Stimulated activated CD8-positive, alpha-beta memory T cell treated with anti-CD3 and anti-CD28 coated beads, Interleukin-12 subunit alpha, Interleukin-12 subunit beta, amount 100 ng/mL, for 4 hours (primary cell): Measurements from ENCODE around the gene SLC24A3.
"Not testable (repeated sequence)": the region's sequence is repeated elsewhere in the genome, so short reads cannot be mapped to it uniquely, and the experiment has no call there.

Source experiments
- DNase-seq: peaks from one replicate; pipeline ENCODE4 v3.0.0-alpha.2; 2020; ENCODE audit warnings: low read depth

The SLC24A3 gene

GRCh38 chr20:19746396-19746795 lies 534.0 kb downstream of the SLC24A3 start:
- no peak for DNase-seq

DNA sequence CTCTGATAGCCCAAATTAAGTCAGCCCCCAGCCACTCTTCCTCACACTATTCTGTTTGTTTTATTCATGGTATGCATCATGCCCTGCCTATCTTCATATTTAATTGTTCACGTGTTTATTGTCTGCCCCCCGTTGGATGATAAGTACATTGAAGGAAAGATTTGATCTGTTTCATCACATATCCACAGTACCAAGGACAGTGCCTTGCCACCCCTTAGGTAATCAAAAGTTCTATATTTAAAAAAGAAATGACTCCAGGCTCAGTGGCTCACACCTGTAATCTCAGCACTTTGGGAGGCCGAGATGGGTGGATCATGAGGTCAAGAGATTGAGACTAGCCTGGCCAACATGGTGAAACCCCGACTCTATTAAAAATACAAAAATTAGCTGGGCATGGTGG lies 535.5 kb downstream of the SLC24A3 start:
- DNase-seq: no peak

- DNase-seq: no peak
Observed at GRCh38 chr20:19748681-19749080, 536.2 kb downstream of the SLC24A3 start.

DNA sequence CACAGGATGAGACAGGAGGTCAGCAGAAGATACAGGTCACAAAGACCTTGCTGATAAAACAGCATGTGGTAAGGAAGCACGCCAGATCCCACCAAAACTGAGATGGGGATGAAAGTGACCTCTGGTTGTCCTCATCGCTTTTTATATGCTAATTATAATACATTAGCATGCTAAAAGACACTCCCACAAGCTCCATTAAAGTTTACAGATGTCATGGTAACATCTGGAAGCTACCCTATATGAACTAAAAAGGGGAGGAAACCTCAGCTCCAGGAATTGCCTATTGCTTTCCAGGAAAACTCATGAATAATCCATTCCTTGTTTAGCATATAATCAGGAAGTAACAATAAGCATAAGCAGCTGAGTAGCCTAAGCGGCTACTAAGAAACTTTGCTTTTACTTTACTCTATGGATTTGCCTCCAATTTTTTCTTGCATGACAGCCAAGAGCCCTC lies 537.2 kb downstream of the SLC24A3 start:
- no peak for DNase-seq

- no peak for DNase-seq
Observed at GRCh38 chr20:19750101-19750606, 537.7 kb downstream of the SLC24A3 start.

GRCh38 chr20:19750907-19751636 lies 538.6 kb downstream of the SLC24A3 start:
- no peak for DNase-seq

GRCh38 chr20:19754201-19754600 lies 541.8 kb downstream of the SLC24A3 start:
- DNase-seq: not testable (repeated sequence)

- no peak for DNase-seq
Observed at GRCh38 chr20:19756761-19757486, 544.5 kb downstream of the SLC24A3 start.

DNA sequence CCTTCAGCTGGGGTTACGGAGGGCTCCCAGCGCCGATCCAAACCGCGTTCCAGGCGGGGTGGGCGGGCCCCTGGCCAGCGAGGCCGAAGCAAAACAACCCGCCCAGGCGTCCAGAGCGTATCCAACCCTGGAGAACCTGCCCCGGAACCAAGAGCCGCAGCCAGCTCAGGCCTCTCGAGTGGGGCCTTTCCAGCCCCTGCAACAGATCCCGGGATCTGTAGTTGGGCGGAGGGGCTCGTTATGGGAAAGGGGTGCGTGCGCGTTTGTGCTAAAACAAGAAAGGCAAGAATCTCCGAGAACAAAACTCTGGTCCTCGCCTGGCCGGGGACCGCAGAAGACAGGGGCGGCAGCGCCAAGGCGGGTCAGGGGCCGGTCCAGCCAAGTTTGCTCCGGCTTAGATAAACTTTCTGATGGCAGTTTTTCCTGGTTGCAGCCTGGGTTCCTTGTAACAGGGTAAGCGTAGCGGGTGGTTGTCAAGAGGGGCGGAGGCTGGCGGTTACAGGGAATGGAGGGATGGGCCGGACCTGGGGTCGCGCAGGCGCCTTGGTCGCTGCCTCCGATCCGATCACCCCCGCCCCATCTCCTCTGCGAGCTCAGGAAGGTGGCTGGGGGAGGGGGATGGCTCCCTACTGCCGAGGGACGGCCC lies 545.2 kb downstream of the SLC24A3 start:
- no peak for DNase-seq

DNA sequence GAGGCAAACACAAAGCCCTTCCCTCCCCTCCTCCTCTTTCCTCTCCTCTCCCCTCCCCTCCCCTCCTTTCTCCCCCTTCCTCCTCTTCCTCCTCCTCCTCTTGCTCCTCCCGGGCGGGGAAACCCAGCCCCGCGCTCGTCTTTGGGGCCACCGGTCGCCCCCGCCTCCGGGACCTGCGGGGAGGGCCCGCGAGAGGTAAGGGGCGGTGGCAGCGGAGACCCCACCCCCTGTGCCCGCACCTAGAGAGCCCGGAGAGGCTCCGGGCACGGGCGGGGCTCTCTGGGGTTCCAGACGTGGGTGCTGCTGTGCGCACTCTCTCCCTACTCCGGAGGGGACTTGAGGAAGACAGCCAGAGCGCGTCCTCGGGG lies 545.7 kb downstream of the SLC24A3 start, which contains the start of gene RIN2:
TSS of gene RIN2 (plus strand) at position 126 of the 368 bp plus-strand sequence. CDS start 131,344 bp downstream, outside the sequence.
- no peak for DNase-seq

GRCh38 chr20:19758501-19759331 lies 546.3 kb downstream of the SLC24A3 start:
- DNase-seq: no peak

- no peak for DNase-seq
Observed at GRCh38 chr20:19760371-19760721, 547.9 kb downstream of the SLC24A3 start.

- no peak for DNase-seq
Observed at GRCh38 chr20:19761326-19761725, 548.9 kb downstream of the SLC24A3 start.

GRCh38 chr20:19761841-19762240 lies 549.4 kb downstream of the SLC24A3 start:
- no peak for DNase-seq

DNA sequence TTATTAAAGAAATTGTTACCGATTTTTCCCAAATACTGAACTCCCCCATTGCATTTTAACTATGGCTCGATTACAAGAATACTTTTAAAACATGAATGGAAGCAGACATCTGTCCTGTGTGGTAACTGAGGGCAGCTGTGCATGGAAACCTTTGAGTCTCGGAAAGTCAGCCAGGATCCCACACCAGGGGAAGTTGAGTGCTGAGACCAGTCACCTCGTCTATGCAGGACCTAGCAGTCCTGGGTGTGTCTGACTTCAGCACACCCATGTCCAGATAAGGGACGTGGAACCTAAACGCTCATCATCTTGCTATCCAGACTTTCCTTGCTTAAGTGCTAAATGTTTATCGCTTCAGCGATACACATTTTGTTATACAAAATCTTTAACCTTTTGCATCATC lies 551.8 kb downstream of the SLC24A3 start:
- no peak for DNase-seq

- DNase-seq: no peak
Observed at GRCh38 chr20:19765266-19765665, 552.8 kb downstream of the SLC24A3 start.

DNA sequence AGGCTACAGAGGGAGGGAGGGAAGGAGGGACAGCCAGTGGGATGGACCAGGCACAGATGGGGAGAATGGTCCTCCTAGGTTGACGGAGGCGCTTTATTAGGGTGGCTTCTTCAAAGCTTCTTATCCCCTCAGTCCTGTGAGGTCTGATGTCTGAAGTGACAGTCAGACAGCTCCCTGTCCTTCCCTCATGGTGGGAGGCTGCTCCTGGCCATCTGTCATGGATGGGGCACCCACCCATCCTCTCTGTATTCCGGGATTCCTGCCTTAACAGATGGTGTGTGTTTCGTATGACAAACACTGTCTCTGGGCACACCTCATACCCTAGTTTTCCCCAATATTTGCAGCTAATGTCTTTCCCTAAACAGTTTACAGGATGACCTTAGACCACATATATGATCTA lies 553.5 kb downstream of the SLC24A3 start:
- no peak for DNase-seq

GRCh38 chr20:19767070-19767469 lies 554.6 kb downstream of the SLC24A3 start:
- DNase-seq: no peak

- DNase-seq: no peak
Observed at GRCh38 chr20:19768325-19768842, 555.9 kb downstream of the SLC24A3 start.

DNA sequence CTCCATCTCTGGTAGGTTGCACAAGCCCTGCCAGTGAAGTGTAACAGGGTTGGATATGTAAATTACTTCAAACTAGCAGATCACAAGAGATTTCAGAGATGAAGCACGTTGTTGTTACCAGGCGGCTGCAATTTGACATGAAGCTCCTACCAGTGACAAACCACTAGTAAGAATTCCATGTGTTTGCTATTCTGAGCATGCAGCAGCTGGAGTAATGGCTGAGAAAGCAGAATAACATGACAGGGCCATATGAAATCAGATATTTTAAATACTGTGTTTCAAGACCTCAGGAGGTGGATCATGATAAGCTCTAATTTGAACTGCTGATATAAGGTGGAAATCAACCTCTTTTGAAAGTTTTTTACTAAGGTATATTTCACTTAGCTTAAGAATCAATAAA lies 557.1 kb downstream of the SLC24A3 start:
- no peak for DNase-seq

- no peak for DNase-seq
Observed at GRCh38 chr20:19770375-19770774, 557.9 kb downstream of the SLC24A3 start.

GRCh38 chr20:19771031-19771430 lies 558.6 kb downstream of the SLC24A3 start:
- no peak for DNase-seq
